ENCODE results near the gene SLC6A4.

DNA sequence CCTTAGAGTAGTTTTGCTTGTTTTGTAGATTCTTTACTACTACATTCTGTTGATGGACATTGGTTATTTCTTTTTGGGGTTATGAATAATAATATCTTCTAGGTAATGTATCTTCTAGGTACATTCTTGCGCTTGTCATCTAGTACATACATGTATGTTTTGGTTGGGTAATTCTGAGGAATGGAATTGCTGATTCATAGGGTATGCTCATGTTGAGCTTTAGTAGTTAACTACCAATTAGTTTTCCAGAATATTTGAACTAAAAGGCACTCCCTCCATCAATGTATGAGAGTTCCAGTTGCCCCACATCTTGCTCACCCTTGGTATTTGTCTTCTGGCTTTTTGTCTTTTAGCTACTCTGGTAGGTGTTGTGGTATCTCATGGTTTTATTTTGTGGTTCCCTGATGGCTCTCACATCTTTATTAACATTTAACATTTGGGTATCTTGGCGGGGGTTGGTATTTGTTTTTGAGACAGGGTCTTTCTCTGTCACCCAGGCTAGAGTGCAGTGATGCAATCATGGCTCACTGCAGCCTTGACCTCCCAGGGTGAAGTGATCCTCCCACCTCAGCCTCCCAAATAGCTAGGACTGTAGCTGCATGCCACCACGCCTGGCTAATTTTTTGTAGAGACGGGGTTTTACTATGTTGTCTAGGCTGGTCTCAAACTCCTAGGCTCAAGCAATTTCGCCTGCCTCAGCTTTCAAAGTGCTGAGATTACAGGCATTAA lies 47.1 kb downstream of the SLC6A4 start:
- TF ChIP-seq EP300 (IDR thresholded peaks at IDR 0.05; ENCODE audit: borderline replicate concordance in 1 of 2, low read depth in 1 of 2, low read length in 1 of 2) (no peak), FOSL2 (IDR thresholded peaks at IDR 0.05; ENCODE audit: borderline replicate concordance, low read depth) (no peak)
- TF ChIP-seq, protein P1, sequence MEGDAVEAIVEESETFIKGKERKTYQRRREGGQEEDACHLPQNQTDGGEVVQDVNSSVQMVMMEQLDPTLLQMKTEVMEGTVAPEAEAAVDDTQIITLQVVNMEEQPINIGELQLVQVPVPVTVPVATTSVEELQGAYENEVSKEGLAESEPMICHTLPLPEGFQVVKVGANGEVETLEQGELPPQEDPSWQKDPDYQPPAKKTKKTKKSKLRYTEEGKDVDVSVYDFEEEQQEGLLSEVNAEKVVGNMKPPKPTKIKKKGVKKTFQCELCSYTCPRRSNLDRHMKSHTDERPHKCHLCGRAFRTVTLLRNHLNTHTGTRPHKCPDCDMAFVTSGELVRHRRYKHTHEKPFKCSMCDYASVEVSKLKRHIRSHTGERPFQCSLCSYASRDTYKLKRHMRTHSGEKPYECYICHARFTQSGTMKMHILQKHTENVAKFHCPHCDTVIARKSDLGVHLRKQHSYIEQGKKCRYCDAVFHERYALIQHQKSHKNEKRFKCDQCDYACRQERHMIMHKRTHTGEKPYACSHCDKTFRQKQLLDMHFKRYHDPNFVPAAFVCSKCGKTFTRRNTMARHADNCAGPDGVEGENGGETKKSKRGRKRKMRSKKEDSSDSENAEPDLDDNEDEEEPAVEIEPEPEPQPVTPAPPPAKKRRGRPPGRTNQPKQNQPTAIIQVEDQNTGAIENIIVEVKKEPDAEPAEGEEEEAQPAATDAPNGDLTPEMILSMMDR (IDR thresholded peaks at IDR 0.05) = no peak
